Stimulated activated CD4-positive, alpha-beta T cell treated with anti-CD3 and anti-CD28 coated beads, Interleukin-2, amount 100 ng/mL, for 24 hours (primary cell): ENCODE results near the gene PC.

Experiments
- DNase-seq, 2 donors: peaks; one replicate each; pipeline ENCODE4 v3.0.0-alpha.2; 2020

The PC gene

DNA sequence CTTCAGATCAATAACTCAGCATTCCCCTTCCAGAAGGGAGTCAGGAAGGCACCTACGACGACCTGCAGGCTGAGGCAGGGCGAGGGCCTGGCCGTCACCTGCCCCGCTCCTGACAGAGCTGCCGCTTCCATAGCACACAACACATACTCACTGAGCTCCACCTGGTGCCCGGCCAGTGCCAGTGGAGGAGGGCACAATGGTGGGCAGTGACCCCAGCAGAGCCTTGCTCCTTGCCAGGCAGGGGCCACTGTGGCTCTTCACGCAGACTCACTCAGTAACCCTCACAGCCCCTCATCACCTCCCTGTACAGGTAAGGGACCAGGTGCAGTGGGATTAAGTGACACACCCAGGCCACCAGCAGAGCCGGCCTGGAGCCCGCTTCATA, 76.7 kb downstream of the PC start:
- DNase-seq = no peak

DNA sequence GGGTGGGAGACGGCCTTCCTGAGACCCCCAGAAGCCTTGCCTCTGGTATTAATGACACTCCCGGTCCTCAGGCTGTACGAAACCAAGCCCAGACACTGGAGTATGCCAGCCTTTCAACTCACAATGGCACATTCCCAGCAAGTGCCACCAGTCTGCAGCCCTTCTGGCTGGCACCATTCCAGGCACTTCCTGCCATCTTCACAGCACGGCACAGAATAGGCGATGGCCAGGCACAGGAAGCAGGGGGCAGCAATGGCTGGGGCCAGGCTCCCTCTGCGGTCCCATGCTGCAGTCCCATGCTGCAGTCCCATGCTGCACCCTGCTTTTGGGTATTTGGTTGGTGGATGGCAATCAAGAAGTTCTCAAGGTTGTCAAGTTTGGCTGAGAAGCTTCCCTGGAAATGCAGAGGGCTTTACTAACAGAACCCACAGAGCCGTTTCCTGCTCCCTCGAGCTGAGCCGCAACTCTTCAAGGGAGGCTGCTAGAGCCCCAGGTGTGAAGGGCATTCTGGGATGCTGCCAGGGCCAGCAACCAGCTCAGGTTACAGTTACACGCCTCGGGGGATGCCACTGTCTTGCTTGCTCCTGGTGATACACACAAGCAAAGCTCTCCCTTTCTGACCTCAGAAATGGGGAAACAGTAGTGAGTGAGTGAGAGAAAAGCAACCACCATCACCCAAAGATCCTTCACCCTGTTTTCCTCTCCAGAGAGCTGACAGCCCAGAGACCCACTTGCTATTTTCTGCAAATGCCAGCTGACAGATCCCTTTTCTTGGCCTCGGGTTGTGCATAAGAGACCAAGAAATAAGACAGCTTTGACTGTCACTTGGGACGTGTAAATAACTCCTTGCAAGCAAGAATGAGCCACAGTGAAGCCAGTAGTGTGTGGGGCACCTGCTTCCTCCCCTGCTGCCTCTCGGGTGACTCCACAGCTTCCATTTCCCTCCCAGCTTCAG, 77.4 kb downstream of the PC start:
- no peak for DNase-seq

- DNase-seq = no peak
These were observed 78.2 kb downstream of the PC start for GRCh38 chr11:66879999-66880398.

DNA sequence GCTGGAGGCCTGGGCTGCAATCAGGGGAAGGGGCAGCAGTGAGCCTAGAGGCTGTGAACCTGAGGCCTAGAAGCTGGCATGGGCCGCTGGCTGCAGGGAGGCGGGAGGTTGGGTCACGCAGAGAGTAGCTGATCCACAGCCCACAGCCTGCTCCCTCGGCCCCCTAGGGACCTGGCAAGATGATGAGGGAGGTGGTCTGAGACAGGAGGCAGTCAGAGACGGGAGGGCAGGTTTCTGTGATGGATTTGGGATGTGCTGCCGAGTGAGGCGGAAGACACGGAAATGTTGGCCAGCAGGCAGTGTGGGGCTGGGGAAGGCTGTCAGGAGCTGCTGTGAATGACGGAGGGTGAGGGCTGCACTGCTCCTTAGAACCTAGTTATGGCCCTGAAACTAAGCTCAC, 78.6 kb downstream of the PC start:
- no peak for DNase-seq

- DNase-seq = no peak
These were observed 79.2 kb downstream of the PC start for GRCh38 chr11:66879000-66879399.

GRCh38 chr11:66878474-66878873, 79.7 kb downstream of the PC start:
- DNase-seq = no peak

GRCh38 chr11:66877588-66878385, 80.4 kb downstream of the PC start:
- no peak for DNase-seq

DNA sequence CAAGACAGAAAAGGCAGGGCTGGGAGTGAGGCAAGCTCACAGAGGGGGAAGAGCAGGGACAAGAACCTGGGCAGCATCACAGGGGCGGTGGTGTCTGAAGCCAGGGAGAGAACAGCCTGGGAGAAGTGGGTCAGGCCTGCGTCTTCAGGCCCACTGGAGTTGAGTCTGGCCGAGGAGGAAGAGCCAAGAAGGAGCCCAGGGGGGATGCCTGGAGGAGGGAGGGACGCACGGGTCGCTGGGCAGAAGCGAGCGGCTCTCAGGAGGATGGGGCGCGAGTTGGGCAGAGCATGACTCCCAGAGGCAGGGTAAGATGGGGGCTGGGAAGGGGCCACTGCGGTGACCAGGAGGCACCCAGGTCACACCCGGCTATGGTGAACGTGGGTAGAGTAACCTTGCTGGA, 82.8 kb downstream of the PC start:
- no peak for DNase-seq

DNA sequence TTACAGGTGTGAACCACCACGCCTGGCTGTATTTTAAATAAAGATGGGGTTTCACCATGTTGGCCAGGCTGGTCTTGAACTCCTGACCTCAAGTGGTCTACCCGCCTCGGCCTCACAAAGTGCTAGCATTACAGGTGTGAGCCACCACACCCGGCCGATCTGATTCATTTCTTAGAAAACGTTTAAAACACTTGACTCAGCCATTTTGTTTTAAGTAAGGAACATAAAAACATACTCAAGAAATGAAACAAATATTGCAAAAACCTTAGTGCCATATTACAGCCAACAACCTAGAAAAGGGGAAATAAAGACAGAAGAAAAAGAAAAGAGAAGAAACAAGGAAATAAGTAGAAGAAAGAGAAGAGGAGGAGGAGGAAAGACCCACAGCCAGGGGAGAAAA, 84.0 kb downstream of the PC start:
- DNase-seq = no peak

DNA sequence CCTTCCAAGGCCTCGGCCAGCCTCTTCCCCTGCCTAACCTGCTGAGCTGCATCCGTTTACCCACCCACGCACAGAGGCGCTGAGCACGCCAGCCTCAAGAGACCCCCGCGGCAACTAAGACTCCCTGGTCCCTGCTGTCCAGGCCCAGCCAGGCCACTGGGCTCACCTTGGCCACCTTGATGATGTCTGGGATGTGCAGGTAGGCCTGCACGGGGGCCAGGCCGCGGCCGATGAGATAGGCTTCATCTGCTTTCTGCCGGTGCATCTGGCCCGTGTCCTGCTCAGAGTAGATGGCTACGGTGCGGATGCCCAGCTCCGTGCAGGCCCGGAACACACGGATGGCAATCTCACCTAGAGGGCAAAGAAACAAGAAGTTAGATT, 86.7 kb downstream of the PC start:
- DNase-seq = no peak

GRCh38 chr11:66870616-66871520, 87.3 kb downstream of the PC start:
- DNase-seq = no peak

GRCh38 chr11:66870131-66870530, 88.1 kb downstream of the PC start:
- DNase-seq = no peak

- no peak for DNase-seq
These were observed 88.7 kb downstream of the PC start for GRCh38 chr11:66869567-66869870.

DNA sequence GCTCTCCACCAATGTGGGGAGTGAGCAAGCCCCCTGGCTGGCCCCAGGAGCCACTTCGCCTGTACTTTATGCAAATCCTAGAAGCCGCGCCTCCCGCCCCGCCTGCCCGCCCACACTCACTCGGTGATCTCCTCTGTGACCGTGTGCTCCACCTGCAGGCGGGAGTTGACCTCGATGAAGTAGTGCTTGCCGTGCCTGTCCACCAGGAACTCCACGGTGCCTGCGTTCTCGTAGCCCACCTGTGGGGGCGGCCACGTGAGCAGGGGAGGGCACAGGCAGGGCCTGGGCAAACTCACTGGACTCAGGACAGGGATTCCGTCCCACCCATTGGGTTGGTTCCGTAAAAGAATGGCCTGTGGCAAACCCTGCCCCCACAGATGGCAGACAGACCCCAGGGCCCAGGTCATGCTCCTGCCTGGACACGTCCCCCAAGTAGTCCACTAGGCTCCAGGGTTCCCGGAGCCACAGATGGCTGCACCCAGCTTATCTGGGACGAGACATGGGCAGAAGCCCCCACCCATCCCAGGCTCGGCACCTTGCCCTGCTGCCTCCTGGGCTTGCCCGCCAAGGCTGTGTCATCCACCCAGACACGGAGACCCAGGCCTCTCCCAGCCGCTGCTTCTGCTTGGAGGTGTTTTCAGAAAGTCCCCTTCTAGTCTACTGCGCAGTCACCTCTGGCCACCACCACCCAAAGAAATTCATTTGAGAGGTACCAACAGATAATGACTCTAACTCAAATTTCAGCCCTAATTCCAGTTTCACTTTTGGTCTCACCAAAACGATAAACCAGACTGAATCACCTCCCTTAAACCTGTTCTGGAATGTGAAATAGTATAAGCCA, 89.2 kb downstream of the PC start:
- DNase-seq = peak; percentile 83 to 85

- DNase-seq = no peak
These were observed 90.0 kb downstream of the PC start for GRCh38 chr11:66868082-66868725.

DNA sequence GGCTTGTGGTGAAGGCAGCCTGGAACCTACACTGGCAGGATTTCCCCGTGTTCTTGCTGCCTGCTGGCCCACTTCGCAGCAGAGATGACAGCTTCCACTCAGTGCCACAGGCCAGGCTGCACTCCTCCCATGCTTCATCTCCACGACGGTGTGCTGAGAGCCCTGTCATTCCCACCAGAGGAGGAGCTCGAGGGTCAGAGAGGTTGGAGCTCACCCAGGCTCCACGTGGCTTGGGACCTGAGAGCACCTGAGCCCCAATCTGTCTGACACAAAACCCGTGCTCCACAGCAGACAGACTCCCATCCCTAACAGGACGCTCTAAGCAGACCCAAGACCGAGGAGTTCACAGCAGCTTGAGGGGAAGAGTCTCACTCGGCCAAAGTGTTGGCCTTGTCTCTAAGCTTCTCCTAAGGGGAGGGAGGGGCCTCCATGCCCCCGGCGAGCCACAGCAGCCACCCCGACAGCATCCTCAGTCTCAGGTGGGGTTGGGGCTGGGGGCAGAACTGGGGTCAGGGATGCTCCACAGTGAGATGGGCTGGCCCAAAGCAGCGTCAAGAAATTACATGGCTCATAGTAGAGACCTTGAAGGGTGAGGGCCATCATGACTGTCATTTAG, 90.7 kb downstream of the PC start:
- no peak for DNase-seq

- DNase-seq = no peak
These were observed 91.6 kb downstream of the PC start for GRCh38 chr11:66866511-66866986.

GRCh38 chr11:66866007-66866406, 92.2 kb downstream of the PC start:
- no peak for DNase-seq

- no peak for DNase-seq
These were observed 93.1 kb downstream of the PC start for GRCh38 chr11:66864924-66865697.

DNA sequence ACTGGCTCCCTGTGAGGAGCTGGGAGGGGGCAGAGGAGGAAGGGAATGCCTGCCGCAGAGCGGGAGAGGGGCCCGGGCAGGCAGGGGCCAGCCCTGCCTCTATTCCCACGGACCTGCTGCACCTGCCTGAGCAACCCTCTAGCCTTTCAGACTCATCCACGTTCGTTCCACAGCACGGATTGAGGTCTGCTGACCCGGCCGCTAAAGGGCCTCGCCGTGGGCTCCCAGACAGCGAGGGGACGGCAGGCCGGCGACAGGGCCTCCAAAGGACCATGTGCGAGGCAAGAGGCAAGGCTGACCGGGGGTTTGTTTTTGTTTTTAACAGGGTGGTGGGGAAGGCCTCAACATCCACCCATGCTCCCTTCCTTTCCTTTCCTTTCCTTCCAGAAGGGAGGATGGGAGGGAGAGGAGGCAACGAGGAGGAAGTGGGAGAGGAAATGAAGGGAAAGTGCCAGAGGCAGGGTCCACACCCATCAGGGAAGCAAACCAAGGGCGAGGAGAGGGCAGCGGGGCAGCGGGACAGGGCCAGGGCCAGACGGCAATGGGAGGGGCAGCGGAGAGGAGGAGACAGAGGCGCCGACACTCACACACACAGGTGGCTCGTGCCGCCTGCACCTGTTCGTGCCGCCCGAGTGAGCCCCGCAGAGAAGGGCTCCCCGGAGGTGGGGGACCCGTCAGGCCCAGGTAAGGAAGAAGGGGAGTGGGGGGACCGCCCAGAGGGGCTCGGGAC, 93.8 kb downstream of the PC start:
- no peak for DNase-seq
